ENCODE data around the gene LGMN.

The LGMN gene

DNA sequence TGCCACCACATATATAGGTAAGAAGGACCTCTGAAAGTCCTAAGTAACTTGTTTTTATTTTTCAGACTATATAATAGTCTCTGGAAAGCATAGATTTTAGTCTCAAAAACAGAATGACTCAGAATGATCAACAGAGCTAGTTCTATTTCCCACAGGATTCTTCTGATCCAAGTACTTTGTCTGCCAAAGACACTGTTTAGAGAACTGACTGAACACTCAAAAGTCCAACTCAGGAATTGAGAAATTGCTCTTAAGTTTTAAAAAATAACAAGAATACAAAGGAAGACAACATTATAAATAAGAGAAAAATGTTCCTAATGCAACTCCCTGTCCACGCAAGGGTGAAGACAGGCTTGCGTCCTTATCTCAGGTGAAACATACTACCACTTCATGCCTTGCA lies 29.0 kb downstream of the LGMN start:
- Histone ChIP-seq H3K9ac (ENCODE audit: low read length) (no peak overlapping the region), H2AFZ (ENCODE audit: low read depth, low read length, severe bottlenecking) (no peak overlapping the region), H3K4me3 (ENCODE audit: insufficient read depth, low read length, poor library complexity, severe bottlenecking) (no peak overlapping the region), H3K9me3 (ENCODE audit: insufficient read depth, low read length) (no peaks in the 10 kb centered on the region), H3K79me2 (ENCODE audit: insufficient read depth, low read length) (no peaks in the 10 kb centered on the region), H3K9me2 (replicated peaks; ENCODE audit: insufficient read depth, low read length) (no peaks in the 10 kb centered on the region), H3F3A (ENCODE audit: insufficient read depth) (no peaks in the 10 kb centered on the region), H3K27ac (ENCODE audit: low read depth, low read length) (no peak overlapping the region), H3K4me2 (ENCODE audit: low read depth, low read length, poor library complexity, severe bottlenecking) (no peak overlapping the region), H4K20me1 (ENCODE audit: low read depth, low read length) (no peaks in the 10 kb centered on the region), H3K36me3 (ENCODE audit: low read length) (no peaks in the 10 kb centered on the region), H3K27me3 (ENCODE audit: low read length) (no peaks in the 10 kb centered on the region)
- TF ChIP-seq, protein P1, sequence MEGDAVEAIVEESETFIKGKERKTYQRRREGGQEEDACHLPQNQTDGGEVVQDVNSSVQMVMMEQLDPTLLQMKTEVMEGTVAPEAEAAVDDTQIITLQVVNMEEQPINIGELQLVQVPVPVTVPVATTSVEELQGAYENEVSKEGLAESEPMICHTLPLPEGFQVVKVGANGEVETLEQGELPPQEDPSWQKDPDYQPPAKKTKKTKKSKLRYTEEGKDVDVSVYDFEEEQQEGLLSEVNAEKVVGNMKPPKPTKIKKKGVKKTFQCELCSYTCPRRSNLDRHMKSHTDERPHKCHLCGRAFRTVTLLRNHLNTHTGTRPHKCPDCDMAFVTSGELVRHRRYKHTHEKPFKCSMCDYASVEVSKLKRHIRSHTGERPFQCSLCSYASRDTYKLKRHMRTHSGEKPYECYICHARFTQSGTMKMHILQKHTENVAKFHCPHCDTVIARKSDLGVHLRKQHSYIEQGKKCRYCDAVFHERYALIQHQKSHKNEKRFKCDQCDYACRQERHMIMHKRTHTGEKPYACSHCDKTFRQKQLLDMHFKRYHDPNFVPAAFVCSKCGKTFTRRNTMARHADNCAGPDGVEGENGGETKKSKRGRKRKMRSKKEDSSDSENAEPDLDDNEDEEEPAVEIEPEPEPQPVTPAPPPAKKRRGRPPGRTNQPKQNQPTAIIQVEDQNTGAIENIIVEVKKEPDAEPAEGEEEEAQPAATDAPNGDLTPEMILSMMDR (IDR thresholded peaks at IDR 0.05; ENCODE audit: insufficient read depth, low read length, poor library complexity, severe bottlenecking) = no peak
- TF ChIP-seq EZH2phosphoT487 (conservative IDR thresholded peaks at IDR 0.05; ENCODE audit: low read length) = no peak

DNA sequence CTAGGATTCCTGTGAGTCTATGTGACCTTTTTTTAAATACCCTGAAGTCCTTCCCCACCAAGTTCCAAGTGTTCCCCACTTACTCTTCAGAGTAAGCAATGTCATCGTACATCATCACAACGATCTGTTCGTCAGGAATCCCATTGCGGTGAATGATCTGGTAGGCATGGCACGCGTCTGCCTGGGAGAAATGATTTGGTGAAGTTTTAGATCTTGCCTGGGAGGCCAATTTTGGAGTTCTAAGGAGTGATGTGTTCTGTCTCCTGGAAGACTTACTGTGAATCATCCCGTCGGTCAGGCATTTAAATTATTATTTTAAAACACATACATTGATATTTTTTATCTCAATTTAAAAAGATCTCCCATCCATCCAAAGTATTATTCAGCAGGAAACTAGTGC lies 29.8 kb downstream of the LGMN start:
- no peaks in the 10 kb centered on the region for H3K36me3 ChIP-seq (ENCODE audit: low read length)
- no peak overlapping the region for H3K27ac ChIP-seq (ENCODE audit: low read depth, low read length)

DNA sequence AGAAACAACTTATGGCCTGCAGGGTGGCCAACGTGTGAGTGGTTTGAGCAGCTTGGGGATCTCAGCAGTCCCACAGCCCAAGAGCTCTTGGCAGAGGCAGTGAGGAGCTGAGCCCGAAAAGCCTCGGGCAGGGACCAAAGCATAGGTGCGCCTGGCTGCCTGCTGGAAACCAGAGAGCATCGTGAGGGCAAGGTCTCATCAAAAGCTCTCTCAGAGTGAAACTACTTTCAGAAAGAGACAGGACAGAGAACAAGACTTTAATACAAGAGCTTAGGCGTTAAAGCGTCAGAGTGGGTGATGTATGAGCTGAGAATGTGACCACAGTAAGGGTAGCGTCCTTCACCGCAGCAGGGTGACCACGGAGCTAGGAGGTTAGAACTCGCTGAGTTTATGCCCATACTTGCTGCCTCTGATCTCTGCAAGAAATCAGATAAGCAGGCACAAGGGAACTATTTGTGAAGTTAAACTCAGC lies 30.8 kb downstream of the LGMN start:
- H3K79me2 ChIP-seq (ENCODE audit: insufficient read depth, low read length) = no peaks in the 10 kb centered on the region
- H3K4me2 ChIP-seq (ENCODE audit: low read depth, low read length, poor library complexity, severe bottlenecking) = no peak overlapping the region
- no peaks in the 10 kb centered on the region for H3F3A ChIP-seq (ENCODE audit: insufficient read depth)
- no peak for TF ChIP-seq EZH2phosphoT487 (conservative IDR thresholded peaks at IDR 0.05; ENCODE audit: low read length)
- H4K20me1 ChIP-seq (ENCODE audit: low read depth, low read length) = no peaks in the 10 kb centered on the region
- H3K27ac ChIP-seq (ENCODE audit: low read depth, low read length) = no peak overlapping the region
- H3K9me2 ChIP-seq (replicated peaks; ENCODE audit: insufficient read depth, low read length) = no peaks in the 10 kb centered on the region
- H3K9ac ChIP-seq (ENCODE audit: low read length) = no peak overlapping the region
- no peaks in the 10 kb centered on the region for H3K27me3 ChIP-seq (ENCODE audit: low read length)
- H3K36me3 ChIP-seq (ENCODE audit: low read length) = no peaks in the 10 kb centered on the region
- H3K4me3 ChIP-seq (ENCODE audit: insufficient read depth, low read length, poor library complexity, severe bottlenecking) = no peak overlapping the region
- no peaks in the 10 kb centered on the region for H3K9me3 ChIP-seq (ENCODE audit: insufficient read depth, low read length)
- no peak overlapping the region for H2AFZ ChIP-seq (ENCODE audit: low read depth, low read length, severe bottlenecking)

More for the DNA sequence above, 29.8 kb downstream of the LGMN start:
- Histone ChIP-seq H3K9me3 (ENCODE audit: insufficient read depth, low read length) (no peaks in the 10 kb centered on the region), H3K9ac (ENCODE audit: low read length) (no peak overlapping the region), H3K9me2 (replicated peaks; ENCODE audit: insufficient read depth, low read length) (no peaks in the 10 kb centered on the region), H3K4me3 (ENCODE audit: insufficient read depth, low read length, poor library complexity, severe bottlenecking) (no peak overlapping the region), H3K27me3 (ENCODE audit: low read length) (no peaks in the 10 kb centered on the region), H2AFZ (ENCODE audit: low read depth, low read length, severe bottlenecking) (no peak overlapping the region), H3K79me2 (ENCODE audit: insufficient read depth, low read length) (no peaks in the 10 kb centered on the region), H3F3A (ENCODE audit: insufficient read depth) (no peaks in the 10 kb centered on the region), H3K4me2 (ENCODE audit: low read depth, low read length, poor library complexity, severe bottlenecking) (no peak overlapping the region), H4K20me1 (ENCODE audit: low read depth, low read length) (no peaks in the 10 kb centered on the region)
- TF ChIP-seq, protein P1 (IDR thresholded peaks at IDR 0.05; ENCODE audit: insufficient read depth, low read length, poor library complexity, severe bottlenecking) = no peak
- no peak for TF ChIP-seq EZH2phosphoT487 (conservative IDR thresholded peaks at IDR 0.05; ENCODE audit: low read length)

DNA sequence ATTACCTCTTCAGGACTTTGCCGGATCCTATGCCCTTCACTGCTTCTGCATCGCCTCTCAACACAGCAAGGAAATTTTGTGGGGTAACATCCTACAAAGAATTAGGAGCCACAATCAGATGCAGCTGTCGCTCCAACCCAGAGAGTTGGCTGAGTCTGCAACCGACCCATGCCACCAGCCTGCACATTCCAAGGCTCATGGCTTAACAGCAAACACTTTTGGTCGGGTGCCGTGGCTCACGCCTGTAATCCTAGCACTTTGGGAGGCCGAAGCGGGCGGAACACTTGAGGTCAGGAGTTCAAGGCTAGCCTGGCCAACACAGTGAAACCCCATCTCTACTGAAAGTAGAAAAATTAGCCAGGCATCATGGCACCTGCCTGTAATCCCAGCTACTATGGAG lies 32.3 kb downstream of the LGMN start:
- H3K36me3 ChIP-seq (ENCODE audit: low read length) = no peaks in the 10 kb centered on the region
- no peaks in the 10 kb centered on the region for H3K27me3 ChIP-seq (ENCODE audit: low read length)
- no peaks in the 10 kb centered on the region for H3F3A ChIP-seq (ENCODE audit: insufficient read depth)
- no peaks in the 10 kb centered on the region for H3K9me2 ChIP-seq (replicated peaks; ENCODE audit: insufficient read depth, low read length)
- TF ChIP-seq, protein P1 (IDR thresholded peaks at IDR 0.05; ENCODE audit: insufficient read depth, low read length, poor library complexity, severe bottlenecking) = no peak
- no peak for TF ChIP-seq EZH2phosphoT487 (conservative IDR thresholded peaks at IDR 0.05; ENCODE audit: low read length)
- H4K20me1 ChIP-seq (ENCODE audit: low read depth, low read length) = no peaks in the 10 kb centered on the region
- H3K79me2 ChIP-seq (ENCODE audit: insufficient read depth, low read length) = no peaks in the 10 kb centered on the region
- H3K4me2 ChIP-seq (ENCODE audit: low read depth, low read length, poor library complexity, severe bottlenecking) = no peak overlapping the region
- no peak overlapping the region for H3K4me3 ChIP-seq (ENCODE audit: insufficient read depth, low read length, poor library complexity, severe bottlenecking)
- no peak overlapping the region for H2AFZ ChIP-seq (ENCODE audit: low read depth, low read length, severe bottlenecking)
- no peaks in the 10 kb centered on the region for H3K9me3 ChIP-seq (ENCODE audit: insufficient read depth, low read length)
- H3K27ac ChIP-seq (ENCODE audit: low read depth, low read length) = no peak overlapping the region
- no peak overlapping the region for H3K9ac ChIP-seq (ENCODE audit: low read length)
